Measurements from ENCODE around the gene PKHD1. TPM values are rescaled to one million over a fixed set of nuclear protein-coding genes. Genes with fewer than 3 reads are reported as not detected.

Gene PKHD1
- total RNA-seq, 2 donors from 2014 or later: 0.20 TPM

DNA sequence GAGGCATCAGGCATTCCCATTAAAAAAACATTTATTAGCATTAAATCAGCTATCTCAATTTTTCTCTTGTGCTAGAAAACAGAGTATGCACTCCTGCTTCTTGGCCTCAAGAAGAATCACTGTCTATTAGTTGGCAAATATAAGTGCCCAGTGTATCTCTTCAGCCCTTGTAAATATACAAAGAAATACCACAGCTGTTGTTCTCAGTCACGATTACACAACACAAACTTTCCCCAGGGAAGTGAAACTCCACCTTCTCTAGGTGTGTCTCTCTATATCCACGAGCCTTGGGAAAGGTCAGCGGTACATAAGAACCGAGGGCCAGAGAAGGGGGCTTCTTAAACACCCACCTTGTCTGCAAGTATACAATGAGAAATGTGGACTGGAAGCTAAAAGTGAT, 194.7 kb downstream of the PKHD1 start:
- H3K36me3 Mint-ChIP-seq (ENCODE audit: low read depth): no peaks in the 10 kb centered on the region
- no peaks in the 10 kb centered on the region for H3K4me1 Mint-ChIP-seq
- H3K27ac ChIP-seq (ENCODE audit: low read depth, low read length): no peak overlapping the region
- H3K27me3 Mint-ChIP-seq (ENCODE audit: insufficient read depth): no peaks in the 10 kb centered on the region
- no peak overlapping the region for H3K4me3 ChIP-seq (ENCODE audit: low read length)
- H3K9me3 Mint-ChIP-seq: peaks cover 2% of the 10 kb centered on the region
- H3K9ac ChIP-seq (ENCODE audit: extremely low read depth, low read length, poor library complexity, severe bottlenecking): no peak overlapping the region
- no peak for DNase-seq
- H3K27ac Mint-ChIP-seq: no peak overlapping the region
- H3K9me3 ChIP-seq (ENCODE audit: control insufficient read depth, low read length): no peaks in the 10 kb centered on the region
- no peaks in the 10 kb centered on the region for H3K36me3 ChIP-seq (ENCODE audit: control insufficient read depth, insufficient read depth, low read length)
- H3K27me3 ChIP-seq (ENCODE audit: control insufficient read depth, insufficient read depth, low read length, poor library complexity, severe bottlenecking): no peaks in the 10 kb centered on the region
- TF ChIP-seq CTCF (conservative IDR thresholded peaks at IDR 0.05): no peak
- no peak overlapping the region for H3K4me3 Mint-ChIP-seq
- WGBS, 2 experiments (ENCODE audit: insufficient coverage in 1 of 2, insufficient read length in 1 of 2): 89 to 100% methylated on average over 1 to 4 of the region's 4 CpGs
- H3K4me1 ChIP-seq (ENCODE audit: control insufficient read depth, insufficient read depth, low read length): no peaks in the 10 kb centered on the region

GRCh38 chr6:51892339-51892738, 195.1 kb downstream of the PKHD1 start:
- no peak overlapping the region for H3K4me3 ChIP-seq (ENCODE audit: low read length)
- no peaks in the 10 kb centered on the region for H3K9me3 ChIP-seq (ENCODE audit: control insufficient read depth, low read length)
- Mint-ChIP-seq H3K4me1 (no peaks in the 10 kb centered on the region), H3K27ac (no peak overlapping the region), H3K4me3 (no peak overlapping the region), H3K27me3 (ENCODE audit: insufficient read depth) (no peaks in the 10 kb centered on the region), H3K36me3 (ENCODE audit: low read depth) (no peaks in the 10 kb centered on the region), H3K9me3 (peaks cover 2% of the 10 kb centered on the region)
- H3K27ac ChIP-seq (ENCODE audit: low read depth, low read length): no peak overlapping the region
- H3K9ac ChIP-seq (ENCODE audit: extremely low read depth, low read length, poor library complexity, severe bottlenecking): no peak overlapping the region
- no peaks in the 10 kb centered on the region for H3K27me3 ChIP-seq (ENCODE audit: control insufficient read depth, insufficient read depth, low read length, poor library complexity, severe bottlenecking)
- no peaks in the 10 kb centered on the region for H3K4me1 ChIP-seq (ENCODE audit: control insufficient read depth, insufficient read depth, low read length)
- no peak for TF ChIP-seq CTCF (conservative IDR thresholded peaks at IDR 0.05)
- H3K36me3 ChIP-seq (ENCODE audit: control insufficient read depth, insufficient read depth, low read length): no peaks in the 10 kb centered on the region
- 91% methylated on average over 3 of the region's 3 CpGs; no CpG with 5 or more reads in 1 of the 2 experiments for WGBS, 2 experiments (ENCODE audit: insufficient coverage in 1 of 2, insufficient read length in 1 of 2)
- DNase-seq: no peak

- Mint-ChIP-seq H3K27ac (no peak overlapping the region), H3K27me3 (ENCODE audit: insufficient read depth) (no peaks in the 10 kb centered on the region), H3K4me1 (no peaks in the 10 kb centered on the region), H3K4me3 (no peak overlapping the region), H3K9me3 (peaks cover 2% of the 10 kb centered on the region), H3K36me3 (ENCODE audit: low read depth) (no peaks in the 10 kb centered on the region)
- no peaks in the 10 kb centered on the region for H3K4me1 ChIP-seq (ENCODE audit: control insufficient read depth, insufficient read depth, low read length)
- H3K9ac ChIP-seq (ENCODE audit: extremely low read depth, low read length, poor library complexity, severe bottlenecking): no peak overlapping the region
- H3K4me3 ChIP-seq (ENCODE audit: low read length): no peak overlapping the region
- no peak for TF ChIP-seq CTCF (conservative IDR thresholded peaks at IDR 0.05)
- no peaks in the 10 kb centered on the region for H3K36me3 ChIP-seq (ENCODE audit: control insufficient read depth, insufficient read depth, low read length)
- 92 to 100% methylated on average over 4 of the region's 4 CpGs for WGBS, 2 experiments (ENCODE audit: insufficient coverage in 1 of 2, insufficient read length in 1 of 2)
- H3K27ac ChIP-seq (ENCODE audit: low read depth, low read length): no peak overlapping the region
- no peak for DNase-seq
- H3K9me3 ChIP-seq (ENCODE audit: control insufficient read depth, low read length): no peaks in the 10 kb centered on the region
- H3K27me3 ChIP-seq (ENCODE audit: control insufficient read depth, insufficient read depth, low read length, poor library complexity, severe bottlenecking): no peaks in the 10 kb centered on the region
Observed at GRCh38 chr6:51891784-51892183, 195.6 kb downstream of the PKHD1 start.
